A172 (cell line): ENCODE results near the gene MUS81. TPM values are rescaled to one million over a fixed set of nuclear protein-coding genes. Genes with fewer than 3 reads are reported as not detected.

Source experiments
- DNase-seq: peaks from one replicate; pipeline ENCODE4 v3.0.0-alpha.2; 2015; ENCODE audit warnings: low spot score
- total RNA-seq: library from RNA; depleted of rRNA; stranded (reverse); fragments of >200 nt; shearing (Covaris generic); gene quantifications from 2 replicates; pipeline ENCODE4 v1.2.3, GENCODE V29; 2014

Gene MUS81
- total RNA-seq, 1 experiment from 2014 or later: 35.3 TPM

GRCh38 chr11:65861165-65861505, 902 bp downstream of the MUS81 start:
- DNase-seq: no peak

GRCh38 chr11:65861533-65862183, 1.4 kb downstream of the MUS81 start:
- DNase-seq: no peak

GRCh38 chr11:65862191-65862735, 2.0 kb downstream of the MUS81 start:
- no peak for DNase-seq

- no peak for DNase-seq
These were observed 3.0 kb downstream of the MUS81 start for GRCh38 chr11:65862941-65863888.

- DNase-seq: no peak
These were observed 3.9 kb downstream of the MUS81 start for GRCh38 chr11:65863889-65864705.

- no peak for DNase-seq
These were observed 4.7 kb downstream of the MUS81 start for GRCh38 chr11:65864706-65865471.

GRCh38 chr11:65865550-65866172, 5.4 kb downstream of the MUS81 start:
- DNase-seq: no peak

- no peak for DNase-seq
These were observed 6.5 kb downstream of the MUS81 start for GRCh38 chr11:65866509-65867283.

- DNase-seq: no peak
These were observed 7.2 kb downstream of the MUS81 start for GRCh38 chr11:65867284-65868071.

GRCh38 chr11:65868076-65868667, 7.9 kb downstream of the MUS81 start:
- no peak for DNase-seq

- DNase-seq: no peak
These were observed 8.7 kb downstream of the MUS81 start for GRCh38 chr11:65868907-65869306.

- no peak for DNase-seq
These were observed 9.5 kb downstream of the MUS81 start for GRCh38 chr11:65869643-65870306.

GRCh38 chr11:65870307-65870658, 10.1 kb downstream of the MUS81 start:
- DNase-seq: no peak

- DNase-seq: no peak
These were observed 10.8 kb downstream of the MUS81 start for GRCh38 chr11:65870706-65871681.

GRCh38 chr11:65871811-65872548, 11.7 kb downstream of the MUS81 start:
- no peak for DNase-seq

GRCh38 chr11:65872586-65873317, 12.5 kb downstream of the MUS81 start, which contains the start of gene EFEMP2:
Gene EFEMP2, minus strand, starts transcription at chr11:65872800. Its CDS starts 446 bp downstream, at chr11:65872354.
- DNase-seq: no peak
